Measurements from ENCODE around the gene BICD1.

The BICD1 gene

GRCh38 chr12:32418903-32419519, 312.4 kb downstream of the BICD1 start:
- DNase-seq = no peak

- no peak for DNase-seq
Measured at GRCh38 chr12:32419520-32419960, 312.9 kb downstream of the BICD1 start.

- no peak for DNase-seq
Measured at GRCh38 chr12:32420356-32420755, 313.7 kb downstream of the BICD1 start.

GRCh38 chr12:32423559-32423958, 316.9 kb downstream of the BICD1 start:
- DNase-seq = no peak

GRCh38 chr12:32431025-32431424, 324.4 kb downstream of the BICD1 start:
- DNase-seq = no peak

Data from T-helper 2 cell (primary cell).